NCI-H2196 treated with DMSO at 0.1 percent for 48 hours (cell line): ENCODE measurements around the gene HEATR9.
A peak's percentile ranks its signal among the peaks of the same experiment; 100 is the strongest.

ENCODE experiments used
- DNase-seq: peaks from one replicate; lab custom pipeline; 2025; ENCODE audit not compliant: unreplicated experiment; lab: John Stamatoyannopoulos, UW

HEATR9 gene

GRCh38 chr17:35894206-35894605 lies 25.5 kb upstream of the HEATR9 start:
- no peak for DNase-seq

- no peak for DNase-seq
Observed at GRCh38 chr17:35893751-35894150, 25.1 kb upstream of the HEATR9 start.

- DNase-seq = no peak
Observed at GRCh38 chr17:35892091-35893035, 23.7 kb upstream of the HEATR9 start.

- DNase-seq = no peak
Observed at GRCh38 chr17:35891269-35891668, 22.6 kb upstream of the HEATR9 start.

GRCh38 chr17:35890774-35891155 lies 22.1 kb upstream of the HEATR9 start:
- peak; percentile 48 for DNase-seq

GRCh38 chr17:35889818-35890773 lies 21.4 kb upstream of the HEATR9 start:
- DNase-seq = peak; percentile 20

GRCh38 chr17:35889241-35889640 lies 20.6 kb upstream of the HEATR9 start:
- DNase-seq = no peak

- no peak for DNase-seq
Observed at GRCh38 chr17:35879773-35880654, 11.3 kb upstream of the HEATR9 start, which contains the start of gene CCL5. TSS of gene CCL5 (minus strand) at chr17:35880360.

- no peak for DNase-seq
Observed at GRCh38 chr17:35878361-35878760, 9.7 kb upstream of the HEATR9 start.

- DNase-seq = no peak
Observed at GRCh38 chr17:35877345-35878029, 8.8 kb upstream of the HEATR9 start.

- DNase-seq = no peak
Observed at GRCh38 chr17:35876534-35876933, 7.8 kb upstream of the HEATR9 start.

- no peak for DNase-seq
Observed at GRCh38 chr17:35875800-35876139, 7.1 kb upstream of the HEATR9 start.

- no peak for DNase-seq
Observed at GRCh38 chr17:35875072-35875799, 6.5 kb upstream of the HEATR9 start.

GRCh38 chr17:35872196-35872980 lies 3.7 kb upstream of the HEATR9 start:
- DNase-seq = no peak

GRCh38 chr17:35870906-35871819 lies 2.5 kb upstream of the HEATR9 start:
- DNase-seq = no peak

- DNase-seq = no peak
Observed at GRCh38 chr17:35867574-35867973, 1.1 kb downstream of the HEATR9 start.

- no peak for DNase-seq
Observed at GRCh38 chr17:35866341-35866950, 2.2 kb downstream of the HEATR9 start.
